Gastrocnemius medialis (tissue), 4 donors: ENCODE data around the gene GNG7. TPM values are rescaled to one million over a fixed set of nuclear protein-coding genes. Genes with fewer than 3 reads are reported as not detected.
A peak's percentile ranks its signal among the peaks of the same experiment; 100 is the strongest.

Source experiments
- ATAC-seq, 2 donors: fragments of 150-250 bp; one replicate each; pipeline ENCODE4 v1.9.1; 2016
- DNase-seq, 2 donors: peaks; one replicate each; pipeline ENCODE4 v3.0.0-alpha.2; 2019
- H3K27ac ChIP-seq, 4 donors: fragments of 200-600 bp; sonication (generic); 1 replicate in 1 of 4; 2 replicates in 3 of 4; pipeline ENCODE4 v1.5.1; 2016 to 2018; ENCODE audit warnings: mild to moderate bottlenecking in 2 of 4, moderate library complexity in 1 of 4
- H3K27me3 ChIP-seq, 3 donors: fragments of 200-600 bp; sonication (generic) in 2 of 3; 1 replicate in 1 of 3; 2 replicates in 2 of 3; pipeline versions ENCODE4 v1.5.1 to v1.6.0; 2016 to 2019; ENCODE audit warnings: mild to moderate bottlenecking in 1 of 3, moderate library complexity in 1 of 3
- H3K36me3 ChIP-seq, 2 donors: fragments of 200-600 bp; sonication (generic) in 1 of 2; one replicate each; pipeline ENCODE4 v1.5.1; 2017 to 2018
- H3K4me1 ChIP-seq, 2 donors: fragments of 200-600 bp; sonication (generic) in 1 of 2; one replicate each; pipeline ENCODE4 v1.5.1; 2016 to 2017; ENCODE audit warnings: mild to moderate bottlenecking in 2 of 2
- H3K4me3 ChIP-seq, 4 donors: fragments of 200-600 bp; sonication (generic) in 3 of 4; 1 replicate in 1 of 4; 2 replicates in 3 of 4; pipeline ENCODE4 v1.5.1; 2016 to 2019; ENCODE audit warnings: mild to moderate bottlenecking in 2 of 4
- H3K9me3 ChIP-seq, 3 donors: fragments of 200-600 bp; sonication (generic) in 2 of 3; 1 replicate in 1 of 3; 2 replicates in 2 of 3; pipeline ENCODE4 v1.5.1; 2016 to 2019
- CTCF ChIP-seq, 5 experiments: fragments of 450-650 bp in 3 of 5; fragments of 200-600 bp in 2 of 5; sonication (generic) in 2 of 5; IDR thresholded peaks in 4 of 5; conservative IDR thresholded peaks in 1 of 5; 1 replicate in 4 of 5; 2 replicates in 1 of 5; pipeline ENCODE4 v1.5.1; 2016 to 2019; ENCODE audit warnings: antibody characterized with exemption in 5 of 5, mild to moderate bottlenecking in 3 of 5, moderate library complexity in 3 of 5
- POLR2A ChIP-seq, 2 donors: fragments of 450-650 bp; IDR thresholded peaks; one replicate each; pipeline ENCODE4 v1.6.1; 2017; ENCODE audit warnings: antibody characterized with exemption in 2 of 2, mild to moderate bottlenecking in 2 of 2, moderate library complexity in 2 of 2
- in situ Hi-C, 4 donors: fragments of 200-750 bp; cut with MboI; loops; one replicate each; pipeline versions ENCODE4 v1.15.0 to v1.8.0; 2017; ENCODE audit warnings: low sequenced_read_pairs in 4 of 4
- intact Hi-C: fragments of 100-400 bp; cut with DNase I; formaldehyde crosslinking; loops from one replicate; pipeline ENCODE4 v1.15.1; 2023; ENCODE audit warnings: low total_unique reads
- microRNA-seq, 2 donors: library from miRNA; unstranded; fragments of <30 nt; microRNA quantifications; one replicate each; pipeline ENCODE4, GENCODE V29; 2016; ENCODE audit warnings: borderline replicate concordance in 2 of 2
- total RNA-seq, 4 donors: library from RNA; depleted of rRNA; stranded (reverse); fragments of >200 nt; gene quantifications; one replicate each; pipeline versions ENCODE4 v1.1.0 to v1.2.3, GENCODE V29; 2016

The GNG7 gene
- total RNA-seq, 4 donors from 2014 or later: 0.46 to 1.1 (median 0.62) TPM

- intact Hi-C loops: no loop called here
- no peak for DNase-seq
- peak overlapping the region in 1 of 4 donors; percentile 29 for H3K27ac ChIP-seq
These were observed 240.5 kb downstream of the GNG7 start for GRCh38 chr19:2461751-2462634.

More at GRCh38 chr19:2461751-2462634, 240.5 kb downstream of the GNG7 start:
- in situ Hi-C loops: loop anchor here in 2 of 4 donors (10.0 kb wide), 2 partner anchors 123 to 153 kb away; no protein-coding TSS in a partner anchor
- Histone ChIP-seq H3K27me3 (no peaks in the 10 kb centered on the region), H3K4me1 (peaks cover 3 to 16% of the 10 kb centered on the region in 2 donors), H3K36me3 (no peaks in the 10 kb centered on the region), H3K4me3 (peak overlapping the region; percentile 57 to 86 (median 68)), H3K9me3 (no peaks in the 10 kb centered on the region)
- no peak for TF ChIP-seq POLR2A (IDR thresholded peaks at IDR 0.05)
- TF ChIP-seq CTCF (IDR thresholded peaks at IDR 0.05 in 4 of 5, conservative IDR thresholded peaks at IDR 0.05 in 1 of 5): peak in 1 of 5 experiments; percentile 30
- ATAC-seq: peak in 1 of 2 donors; percentile 36

Small RNA genes within 50 kb of the gene (microRNA-seq; reads per million reads assigned to microRNA genes)
- gene MIR7850: 0 reads per million in 2 donors

Other genes with a start within 250 kb of the GNG7 start
- 10 to 100 TPM; 14.8 to 34.1 (median 23.6) TPM for gene LMNB2, start 245.7 kb downstream of the GNG7 start, total RNA-seq
- gene GADD45B, start 226.6 kb downstream of the GNG7 start, total RNA-seq: 10 to 100 TPM; 32.2 to 48.7 (median 41.7) TPM
- gene DIRAS1, start 18.7 kb upstream of the GNG7 start, total RNA-seq: 1 to 10 TPM in 2 of 4 donors, under 1 TPM in 1, not detected in 1; 0.62 to 2.5 (median 2.0) TPM
- gene SLC39A3, start 37.3 kb upstream of the GNG7 start, total RNA-seq: 10 to 100 TPM; 23.1 to 60.9 (median 27.1) TPM
- gene SGTA, start 80.6 kb upstream of the GNG7 start, total RNA-seq: 100 to 1,000 TPM in 2 of 4 donors, 10 to 100 TPM in 2; 70.0 to 114 (median 91.2) TPM
- 100 to 1,000 TPM in 1 of 4 donors, 10 to 100 TPM in 3; 31.5 to 114 (median 73.0) TPM for gene THOP1, start 82.8 kb upstream of the GNG7 start, total RNA-seq
- 1 to 10 TPM; 2.1 to 5.3 (median 2.6) TPM for gene ZNF554, start 117.2 kb upstream of the GNG7 start, total RNA-seq
- 1 to 10 TPM; 1.9 to 5.5 (median 2.7) TPM for gene ZNF555, start 138.8 kb upstream of the GNG7 start, total RNA-seq
- gene ZNF556, start 164.6 kb upstream of the GNG7 start, total RNA-seq: under 1 TPM in 2 of 4 donors, not detected in 2; 0.26 to 0.34 TPM
- 1 to 10 TPM in 2 of 4 donors, under 1 TPM in 2; 0.44 to 2.1 (median 0.83) TPM for gene ZNF57, start 198.2 kb upstream of the GNG7 start, total RNA-seq
- gene ZNF77, start 242.3 kb upstream of the GNG7 start, total RNA-seq: 1 to 10 TPM; 1.3 to 4.7 (median 1.5) TPM